ENCODE results near the gene HDHD5. TPM values are rescaled to one million over a fixed set of nuclear protein-coding genes. Genes with fewer than 3 reads are reported as not detected.

HDHD5 gene
- total and polyA plus RNA-seq, 4 donors, result 16.7 to 49.2 (median 27.8) TPM

DNA sequence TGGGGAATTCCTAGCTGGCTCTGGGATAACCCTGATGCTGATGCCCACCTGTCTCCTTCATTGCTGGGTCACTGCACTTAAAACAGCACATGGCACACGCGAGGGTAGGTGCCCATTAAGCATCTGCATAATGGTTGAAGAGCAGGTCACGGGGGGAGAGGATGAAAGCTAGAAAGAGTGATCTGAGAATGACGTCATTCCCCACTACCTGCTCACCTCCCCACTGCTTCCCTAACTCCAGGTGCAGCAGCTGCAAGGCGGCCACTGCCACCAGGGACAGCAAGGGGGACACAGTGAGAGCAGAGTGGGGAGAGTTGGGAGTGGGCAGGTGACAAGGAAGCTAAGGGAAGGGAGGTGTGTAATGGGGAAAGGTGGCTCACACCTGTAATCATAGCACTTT lies 33.1 kb upstream of the HDHD5 start:
- H3K36me3 ChIP-seq (ENCODE audit: control insufficient read depth in 4 of 4, insufficient read depth in 4 of 4, low read length in 4 of 4), result peaks cover 0 to 7% (median 0%) of the 10 kb centered on the region in 4 donors
- DNase-seq (no peak), ATAC-seq (ENCODE audit: insufficient read depth, low FRiP score) (no peak)
- H3K4me1 ChIP-seq (ENCODE audit: control insufficient read depth in 5 of 5, insufficient read depth in 5 of 5, low read length in 5 of 5), result no peaks in the 10 kb centered on the region
- WGBS, 2 donors, result 92 to 95% methylated on average over 5 of the region's 5 CpGs
- H3K27me3 ChIP-seq (ENCODE audit: control insufficient read depth in 3 of 3, insufficient read depth in 3 of 3, low read length in 2 of 3), result no peaks in the 10 kb centered on the region
- H3K27ac ChIP-seq (ENCODE audit: low read depth in 1 of 2, low read length in 1 of 2), result no peak overlapping the region
- H3K9ac ChIP-seq (ENCODE audit: insufficient read depth in 1 of 2, low read length in 2 of 2), result no peak overlapping the region
- TF ChIP-seq CTCF (IDR thresholded peaks at IDR 0.05; ENCODE audit: control extremely low read depth, extremely low read depth), result no peak
- H3K9me3 ChIP-seq (ENCODE audit: control insufficient read depth in 4 of 4, insufficient read depth in 3 of 4, low read length in 3 of 4), result no peaks in the 10 kb centered on the region
- no peak overlapping the region for H3K4me3 ChIP-seq

DNA sequence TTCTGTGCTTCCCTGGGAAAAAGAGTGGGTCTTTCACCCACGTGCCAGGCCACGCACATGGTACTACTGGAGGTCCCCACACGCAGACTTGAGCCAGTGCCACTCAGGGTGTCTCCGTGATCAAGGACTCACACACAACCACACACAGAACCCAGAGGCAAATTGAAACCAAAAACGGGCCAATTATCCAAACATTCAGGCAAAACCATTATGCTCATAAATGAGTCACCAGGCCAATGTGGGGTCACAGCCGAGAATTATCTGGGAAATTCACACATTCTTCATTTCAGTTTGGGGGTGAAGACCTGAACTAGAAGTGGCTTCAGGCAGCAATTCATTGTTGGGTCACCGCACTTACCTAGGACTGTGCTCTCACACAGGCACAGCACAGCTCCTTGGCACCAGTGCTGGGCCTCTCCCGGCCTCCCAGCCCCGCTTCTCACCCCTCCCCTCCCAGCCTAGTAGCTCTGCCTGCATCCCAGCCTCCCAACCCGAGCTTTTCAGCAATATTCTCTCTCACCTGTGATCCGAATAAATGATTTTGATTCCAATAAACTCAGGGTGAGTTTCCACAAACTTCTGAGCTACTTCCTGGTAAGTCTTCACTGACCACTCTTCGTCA lies 32.2 kb upstream of the HDHD5 start:
- Histone ChIP-seq H3K9ac (ENCODE audit: insufficient read depth in 1 of 2, low read length in 2 of 2) (no peak overlapping the region), H3K4me3 (no peak overlapping the region), H3K36me3 (ENCODE audit: control insufficient read depth in 4 of 4, insufficient read depth in 4 of 4, low read length in 4 of 4) (peaks cover 0 to 7% (median 0%) of the 10 kb centered on the region in 4 donors), H3K27me3 (ENCODE audit: control insufficient read depth in 3 of 3, insufficient read depth in 3 of 3, low read length in 2 of 3) (no peaks in the 10 kb centered on the region), H3K27ac (ENCODE audit: low read depth in 1 of 2, low read length in 1 of 2) (no peak overlapping the region), H3K4me1 (ENCODE audit: control insufficient read depth in 5 of 5, insufficient read depth in 5 of 5, low read length in 5 of 5) (no peaks in the 10 kb centered on the region), H3K9me3 (ENCODE audit: control insufficient read depth in 4 of 4, insufficient read depth in 3 of 4, low read length in 3 of 4) (no peaks in the 10 kb centered on the region)
- WGBS, 2 donors, result 91 to 95% methylated on average over 12 of the region's 12 CpGs
- ATAC-seq (ENCODE audit: insufficient read depth, low FRiP score) (no peak), DNase-seq (no peak)
- TF ChIP-seq CTCF (IDR thresholded peaks at IDR 0.05; ENCODE audit: control extremely low read depth, extremely low read depth), result no peak

DNA sequence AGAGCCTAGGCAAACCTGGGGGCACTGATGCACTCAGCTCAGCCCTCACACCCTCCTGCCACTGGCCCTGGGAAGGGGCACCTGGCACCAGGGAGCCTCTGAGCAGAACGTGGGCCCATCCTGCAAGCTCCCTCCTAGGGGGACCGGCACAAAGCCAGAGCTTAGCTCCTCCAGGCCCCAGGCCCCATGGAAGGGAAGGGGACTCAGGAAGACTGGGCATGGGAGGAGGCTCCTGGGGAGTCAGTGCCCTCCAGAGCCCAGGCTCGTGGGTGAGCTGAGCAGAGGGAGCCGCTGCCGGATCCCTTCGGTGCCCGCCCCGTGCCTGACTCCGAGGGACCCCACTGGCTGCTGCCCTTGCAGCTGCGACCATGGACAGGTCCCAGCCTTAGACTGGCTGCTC lies 31.6 kb upstream of the HDHD5 start:
- Histone ChIP-seq H3K27me3 (ENCODE audit: control insufficient read depth in 3 of 3, insufficient read depth in 3 of 3, low read length in 2 of 3) (no peaks in the 10 kb centered on the region), H3K9me3 (ENCODE audit: control insufficient read depth in 4 of 4, insufficient read depth in 3 of 4, low read length in 3 of 4) (no peaks in the 10 kb centered on the region), H3K4me3 (no peak overlapping the region), H3K27ac (ENCODE audit: low read depth in 1 of 2, low read length in 1 of 2) (no peak overlapping the region), H3K4me1 (ENCODE audit: control insufficient read depth in 5 of 5, insufficient read depth in 5 of 5, low read length in 5 of 5) (no peaks in the 10 kb centered on the region), H3K9ac (ENCODE audit: insufficient read depth in 1 of 2, low read length in 2 of 2) (no peak overlapping the region), H3K36me3 (ENCODE audit: control insufficient read depth in 4 of 4, insufficient read depth in 4 of 4, low read length in 4 of 4) (peaks cover 0 to 10% (median 2%) of the 10 kb centered on the region in 4 donors)
- ATAC-seq (ENCODE audit: insufficient read depth, low FRiP score), result no peak
- WGBS, 2 donors, result 93 to 97% methylated on average over 9 to 10 of the region's 10 CpGs
- DNase-seq, result no peak
- TF ChIP-seq CTCF (IDR thresholded peaks at IDR 0.05; ENCODE audit: control extremely low read depth, extremely low read depth), result no peak

GRCh38 chr22:17176715-17177114 lies 17.6 kb upstream of the HDHD5 start:
- Histone ChIP-seq H3K9ac (ENCODE audit: insufficient read depth in 1 of 2, low read length in 2 of 2) (no peak overlapping the region), H3K27ac (ENCODE audit: low read depth in 1 of 2, low read length in 1 of 2) (no peak overlapping the region), H3K27me3 (ENCODE audit: control insufficient read depth in 3 of 3, insufficient read depth in 3 of 3, low read length in 2 of 3) (no peaks in the 10 kb centered on the region), H3K36me3 (ENCODE audit: control insufficient read depth in 4 of 4, insufficient read depth in 4 of 4, low read length in 4 of 4) (peaks cover 0 to 12% (median 0%) of the 10 kb centered on the region in 4 donors), H3K4me3 (no peak overlapping the region), H3K4me1 (ENCODE audit: control insufficient read depth in 5 of 5, insufficient read depth in 5 of 5, low read length in 5 of 5) (peaks cover 0 to 6% (median 0%) of the 10 kb centered on the region in 5 donors), H3K9me3 (ENCODE audit: control insufficient read depth in 4 of 4, insufficient read depth in 3 of 4, low read length in 3 of 4) (no peaks in the 10 kb centered on the region)
- DNase-seq (no peak), ATAC-seq (ENCODE audit: insufficient read depth, low FRiP score) (no peak)
- no peak for TF ChIP-seq CTCF (IDR thresholded peaks at IDR 0.05; ENCODE audit: control extremely low read depth, extremely low read depth)
- 96 to 97% methylated on average over 8 of the region's 8 CpGs for WGBS, 2 donors
